GM12875 (cell line): ENCODE measurements around the gene KRTAP5-1.
"Not testable (repeated sequence)": the region's sequence is repeated elsewhere in the genome, so short reads cannot be mapped to it uniquely, and the experiment has no call there.

ENCODE experiments used
- H3K4me3 ChIP-seq: one replicate; pipeline ENCODE4 v1.5.1; 2011; ENCODE audit warnings: low read depth, low read length, control low read depth
- CTCF ChIP-seq: IDR thresholded peaks from 2 replicates; pipeline ENCODE4 v1.5.1; 2011; ENCODE audit warnings: low read depth, mild to moderate bottlenecking, control low read depth, inconsistent platforms, low read length, moderate library complexity, borderline replicate concordance; ENCODE audit not compliant: insufficient read depth

KRTAP5-1 gene

DNA sequence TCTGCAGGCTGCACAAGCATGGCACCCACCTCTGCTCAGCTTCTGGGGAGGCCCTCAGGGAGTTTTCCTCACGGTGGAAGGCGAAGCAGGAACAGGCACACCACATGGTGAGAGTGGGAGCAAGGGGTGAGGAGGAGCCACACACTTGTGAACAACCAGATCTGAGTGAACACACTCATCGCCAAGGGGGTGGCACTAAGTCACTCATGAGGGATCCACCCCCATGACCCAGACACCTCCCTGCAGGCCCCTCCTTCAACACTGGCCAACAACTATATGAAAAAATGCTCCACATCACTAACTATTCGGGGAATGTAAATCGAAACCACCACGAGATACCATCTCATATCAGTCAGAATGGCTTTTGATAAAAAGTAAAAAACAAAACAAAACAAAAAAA is 13.7 kb upstream of the KRTAP5-1 start:
- TF ChIP-seq CTCF: no peak
- H3K4me3 ChIP-seq: no peak overlapping the region

- not testable (repeated sequence) for H3K4me3 ChIP-seq
These were observed 13.3 kb upstream of the KRTAP5-1 start for GRCh38 chr11:1598406-1598805.

- H3K4me3 ChIP-seq: no peak within 1 kb of the TSS
- TF ChIP-seq CTCF: no peak
These were observed 12.9 kb upstream of the KRTAP5-1 start, which contains the start of gene KRTAP5-2 for GRCh38 chr11:1597994-1598380. Gene KRTAP5-2 (minus strand): TSS chr11:1598294. CDS start chr11:1598250, 44 bp downstream.

- H3K4me3 ChIP-seq: no peak overlapping the region
These were observed 12.4 kb upstream of the KRTAP5-1 start for GRCh38 chr11:1597331-1597993.

DNA sequence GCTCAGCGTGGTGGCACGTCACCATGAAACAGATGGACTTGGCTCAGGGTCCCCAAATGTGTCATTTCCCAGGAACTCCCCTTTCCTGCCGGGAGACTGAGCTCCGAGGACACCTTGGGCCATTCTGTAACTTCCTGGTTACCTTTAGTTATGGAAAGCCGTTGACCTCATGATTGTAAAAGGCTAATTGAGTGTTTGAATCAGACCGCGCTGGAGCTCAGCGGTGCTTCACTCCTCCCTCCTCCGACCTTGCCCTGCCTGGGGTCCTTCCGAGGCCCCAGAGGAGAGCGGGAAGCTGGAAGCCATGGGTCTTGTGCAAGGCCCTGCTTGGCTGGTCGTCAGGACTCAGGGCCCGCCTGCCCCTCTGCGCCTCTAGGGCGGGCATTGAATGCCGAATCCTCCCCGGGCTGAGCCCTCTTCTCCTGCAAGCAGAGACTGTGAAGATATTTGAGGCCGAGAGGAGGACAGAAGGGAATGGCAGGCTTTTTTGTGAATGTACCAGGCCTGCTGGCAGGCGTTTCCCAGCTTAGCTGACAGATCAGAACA is 11.6 kb upstream of the KRTAP5-1 start:
- not testable (repeated sequence) for H3K4me3 ChIP-seq

More at GRCh38 chr11:1597331-1597993, 12.4 kb upstream of the KRTAP5-1 start:
- TF ChIP-seq CTCF: no peak

GRCh38 chr11:1595994-1596575 is 11.0 kb upstream of the KRTAP5-1 start:
- not testable (repeated sequence) for H3K4me3 ChIP-seq

DNA sequence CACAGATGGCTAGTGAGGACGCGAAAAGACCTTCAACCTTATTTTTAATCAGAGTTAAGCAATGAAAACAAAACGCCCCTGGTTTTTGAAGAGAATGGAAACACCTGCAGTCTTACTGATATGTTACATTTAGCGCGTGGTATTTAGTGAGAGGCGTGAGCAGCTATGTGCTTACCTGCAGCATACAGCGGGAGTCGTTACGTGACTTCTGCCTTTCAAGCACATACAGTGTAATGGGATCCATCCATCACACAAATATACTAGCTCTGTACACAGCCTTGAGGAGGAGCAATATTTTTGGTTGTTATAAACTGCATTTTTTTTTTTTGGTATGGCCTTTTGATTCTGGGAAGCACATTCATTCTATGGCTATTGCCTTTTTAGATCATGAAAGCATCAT is 7.5 kb upstream of the KRTAP5-1 start:
- TF ChIP-seq CTCF: no peak

GRCh38 chr11:1589996-1590395 is 4.9 kb upstream of the KRTAP5-1 start:
- H3K4me3 ChIP-seq: no peak overlapping the region
- TF ChIP-seq CTCF: no peak

More for the DNA sequence above, 7.5 kb upstream of the KRTAP5-1 start:
- no peak overlapping the region for H3K4me3 ChIP-seq

- not testable (repeated sequence) for H3K4me3 ChIP-seq
These were observed 4.3 kb upstream of the KRTAP5-1 start for GRCh38 chr11:1589191-1589963.
